NCI-H82 treated with DMSO at 0.1 percent for 48 hours (cell line): Measurements from ENCODE around the gene DAGLA.
A peak's percentile ranks its signal among the peaks of the same experiment; 100 is the strongest.

ENCODE experiments used
- DNase-seq: peaks from one replicate; lab custom pipeline; 2025; ENCODE audit not compliant: unreplicated experiment; lab: John Stamatoyannopoulos, UW

The DAGLA gene

DNA sequence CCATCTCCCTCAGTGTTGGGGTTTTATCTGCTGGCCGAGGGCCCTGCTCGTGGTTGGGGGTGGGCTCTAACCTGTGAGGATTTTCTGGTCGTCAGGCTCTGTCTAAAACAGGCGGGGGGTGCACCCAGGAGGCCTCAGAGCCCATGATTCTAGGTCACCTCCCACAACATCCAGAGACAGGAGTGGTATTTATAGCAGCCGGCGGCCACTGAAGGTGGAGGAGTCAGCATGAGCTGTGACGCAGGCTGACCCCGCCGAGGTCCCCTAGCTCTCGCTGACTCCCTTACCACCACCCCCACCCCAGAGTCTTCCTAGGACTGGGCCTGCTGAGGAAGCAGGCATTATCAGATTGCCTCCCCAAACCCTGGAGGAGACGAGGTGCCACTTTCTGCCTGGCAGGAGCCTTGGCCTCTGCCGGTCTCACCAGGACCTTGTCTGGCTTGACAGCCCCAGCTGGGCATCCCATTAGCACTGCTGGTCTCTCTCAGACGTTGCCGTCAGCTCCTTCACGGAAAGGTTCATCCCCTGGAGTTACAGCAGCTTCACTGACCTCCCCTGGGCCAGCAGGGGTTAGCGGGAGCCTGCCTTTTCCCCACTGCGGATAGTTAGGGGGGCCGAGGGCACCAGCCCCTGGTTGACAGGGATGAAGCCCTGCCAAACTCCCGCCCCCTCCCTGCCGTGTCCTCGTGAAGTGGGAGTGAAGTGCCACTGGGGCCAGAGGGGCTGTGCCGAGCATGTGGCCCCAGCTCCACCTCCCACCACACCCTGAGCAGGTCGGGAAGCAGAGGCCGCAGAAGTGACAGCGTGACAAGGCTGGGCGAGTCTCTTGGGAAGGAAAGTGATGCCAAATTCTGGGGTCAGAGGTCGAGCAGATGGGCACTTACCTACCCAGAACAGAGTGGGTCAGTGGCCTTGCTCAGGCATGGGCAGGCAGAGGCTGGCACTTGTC lies 26.5 kb downstream of the DAGLA start:
- DNase-seq = no peak

DNA sequence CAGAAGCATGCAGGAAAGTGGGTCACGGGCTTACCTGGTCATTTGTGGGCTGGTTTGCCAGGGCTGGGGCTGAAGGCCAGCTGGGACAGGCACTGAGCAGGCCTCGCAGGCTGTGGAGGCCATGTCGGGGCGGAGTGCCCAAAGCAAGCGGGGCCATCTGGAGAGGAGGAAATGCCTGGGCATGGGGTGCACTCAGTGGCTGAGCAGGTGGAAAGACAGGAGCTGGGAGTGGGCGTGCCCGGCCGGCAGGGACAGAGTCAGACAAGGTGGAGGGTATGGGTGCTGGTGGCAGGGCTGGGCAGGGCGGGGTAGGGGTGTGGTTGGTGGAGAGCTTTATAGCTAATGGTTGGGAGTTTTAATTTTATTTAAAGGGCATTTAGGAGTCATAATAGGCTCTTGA lies 27.4 kb downstream of the DAGLA start:
- DNase-seq = no peak

DNA sequence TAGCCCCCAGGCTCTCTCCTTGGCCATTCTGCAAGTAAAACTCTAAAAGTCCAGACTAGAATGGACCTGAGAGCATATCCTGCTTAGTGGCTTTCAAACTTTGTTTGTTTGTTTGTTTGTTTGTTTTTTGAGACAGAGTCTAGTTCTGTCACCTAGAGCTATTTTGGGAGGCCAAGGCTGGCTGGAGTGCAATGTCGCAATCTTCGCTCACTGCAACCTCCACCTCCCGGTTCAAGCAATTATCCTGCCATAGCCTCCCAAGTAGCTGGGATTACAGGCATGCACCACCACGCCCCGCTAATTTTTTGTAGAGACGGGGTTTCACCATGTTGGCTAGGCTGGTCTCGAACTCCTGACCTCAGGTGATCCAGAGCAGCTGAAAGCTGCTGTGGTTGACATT lies 28.9 kb downstream of the DAGLA start:
- DNase-seq = no peak

DNA sequence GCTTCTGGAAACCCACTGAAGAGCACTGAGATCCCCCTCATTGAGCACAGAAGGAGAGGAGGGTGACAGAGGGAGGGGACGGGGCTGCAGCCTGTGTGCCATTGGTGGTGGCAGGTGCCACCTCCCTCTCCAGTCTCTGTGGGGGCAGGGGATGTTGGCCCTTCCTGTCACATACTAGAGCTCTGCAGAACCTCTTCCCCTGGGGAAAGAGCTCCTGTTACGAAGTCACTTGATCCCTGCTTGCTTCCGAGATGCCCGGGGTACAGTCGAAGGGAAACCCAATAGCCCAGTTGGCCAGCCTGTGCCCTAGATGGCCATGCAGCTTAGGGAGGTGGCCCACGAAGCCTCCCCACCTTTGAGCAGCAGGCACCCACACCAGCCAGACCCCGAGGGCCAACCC lies 29.4 kb downstream of the DAGLA start:
- no peak for DNase-seq

DNA sequence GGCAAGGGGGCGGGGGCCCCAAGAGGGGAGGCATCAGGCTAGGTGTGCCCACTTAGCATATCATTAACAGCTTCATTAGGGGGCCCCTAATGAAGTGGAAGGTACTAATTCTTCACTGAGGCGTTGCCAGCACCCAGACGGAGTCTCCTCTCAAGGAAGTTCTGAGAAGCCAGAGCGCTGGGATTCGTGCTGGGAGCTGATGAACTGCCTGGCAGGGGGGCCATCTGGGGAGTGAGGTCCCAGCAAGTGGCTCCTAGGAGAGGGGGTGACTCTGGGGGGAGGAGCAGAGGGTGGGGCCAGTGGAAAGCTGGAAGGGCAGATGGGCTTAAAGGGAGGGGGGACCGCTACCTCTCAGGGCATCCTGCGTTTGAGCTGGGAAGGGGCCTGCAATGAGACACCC lies 29.8 kb downstream of the DAGLA start:
- no peak for DNase-seq

DNA sequence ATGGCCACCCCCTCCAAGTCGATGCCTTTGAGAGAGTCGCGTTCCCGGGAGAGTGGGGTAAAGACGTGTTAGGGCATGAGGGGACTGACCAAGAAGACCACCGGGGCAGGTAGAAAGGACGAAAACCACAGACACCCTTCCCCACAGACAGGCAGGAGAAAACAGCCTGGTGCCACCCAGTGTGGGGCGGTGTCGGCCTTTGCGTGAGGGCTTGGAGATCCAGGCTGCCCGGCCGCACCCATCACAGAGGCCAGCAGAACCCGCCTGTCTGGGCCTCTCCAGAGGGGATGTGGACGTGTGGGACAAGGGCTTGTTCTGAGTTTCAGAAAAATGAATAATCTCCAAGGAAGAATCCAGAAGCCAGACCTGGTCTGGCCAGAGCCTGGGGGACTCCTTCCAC lies 30.8 kb downstream of the DAGLA start:
- no peak for DNase-seq

DNA sequence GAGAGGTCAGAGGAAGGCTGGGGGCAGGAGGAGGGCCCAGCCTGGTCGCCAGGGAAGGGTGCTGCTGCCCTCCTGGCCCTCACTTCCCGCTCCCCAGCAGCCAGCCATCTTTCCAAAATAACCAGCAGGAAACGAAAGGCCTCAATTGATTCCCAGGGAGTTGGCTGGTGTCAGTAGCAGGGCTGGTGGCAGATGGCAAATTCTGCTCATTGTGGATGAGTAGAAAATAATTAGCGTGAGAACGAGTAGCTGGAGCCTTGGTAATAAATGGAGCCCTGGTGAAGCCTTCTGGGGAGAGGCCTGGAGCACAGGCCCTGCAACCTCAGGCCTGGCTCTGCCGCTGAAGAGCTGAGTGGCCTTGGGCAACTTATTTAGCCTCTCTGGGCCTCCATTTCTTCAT lies 31.3 kb downstream of the DAGLA start:
- DNase-seq = peak; percentile 44

DNA sequence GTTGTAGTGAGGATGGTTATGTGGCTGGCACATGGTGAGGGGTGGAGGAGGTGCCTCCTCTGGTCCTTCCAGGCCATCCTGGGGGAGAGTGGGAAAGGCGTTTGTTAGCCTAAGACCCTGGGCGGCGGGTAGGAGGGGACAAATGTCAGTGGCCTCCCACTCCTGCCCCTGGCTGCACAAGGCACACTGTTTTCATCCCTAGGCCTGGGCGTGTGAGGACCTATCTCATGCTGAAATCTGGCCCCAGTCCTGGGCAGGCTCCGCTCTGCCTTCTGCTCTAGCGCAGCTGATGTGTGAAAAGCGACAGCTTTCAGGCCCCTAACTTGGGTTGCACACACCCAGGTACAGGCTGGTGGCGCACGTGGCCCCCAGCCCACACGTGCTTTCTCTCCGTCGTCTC lies 32.1 kb downstream of the DAGLA start:
- DNase-seq = no peak

DNA sequence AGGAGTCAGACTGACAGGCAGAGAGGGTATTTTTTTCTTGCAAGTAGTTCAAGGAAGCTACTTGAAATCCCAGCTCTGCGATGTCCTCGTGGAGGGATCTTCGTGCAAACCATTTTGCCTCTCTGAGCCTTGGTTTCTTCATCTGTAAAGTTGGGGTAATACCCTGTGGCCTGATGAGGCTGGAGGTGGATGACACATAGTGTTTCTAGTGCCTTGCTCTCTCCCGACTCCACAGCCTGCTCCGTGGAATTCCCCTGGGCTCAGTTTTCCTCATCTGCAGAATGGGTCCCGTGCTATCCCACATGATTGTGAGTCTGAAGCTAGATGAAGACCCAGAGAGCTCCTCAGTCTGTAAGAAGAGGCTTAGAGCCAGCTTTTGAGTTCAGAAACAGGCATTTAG lies 32.7 kb downstream of the DAGLA start:
- no peak for DNase-seq

DNA sequence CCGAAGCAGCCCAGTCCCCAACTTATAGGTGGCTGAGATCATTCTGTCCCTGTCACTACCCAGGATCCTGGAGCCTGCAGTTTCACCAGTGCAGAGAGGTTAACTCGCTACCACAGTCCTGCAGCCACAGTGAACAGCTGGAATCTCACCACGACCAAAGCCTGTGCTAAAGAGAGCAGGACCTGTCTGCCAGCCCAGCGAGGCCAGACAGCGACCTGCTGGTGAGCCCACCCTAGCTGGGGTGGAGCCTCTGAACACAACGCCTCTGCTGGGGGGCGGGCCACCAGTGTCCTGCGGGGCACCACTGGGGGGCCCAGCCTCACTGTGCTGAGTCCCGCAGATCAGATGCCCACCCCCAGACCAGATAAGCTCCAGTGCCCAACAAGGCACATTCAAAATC lies 33.3 kb downstream of the DAGLA start:
- DNase-seq = no peak

DNA sequence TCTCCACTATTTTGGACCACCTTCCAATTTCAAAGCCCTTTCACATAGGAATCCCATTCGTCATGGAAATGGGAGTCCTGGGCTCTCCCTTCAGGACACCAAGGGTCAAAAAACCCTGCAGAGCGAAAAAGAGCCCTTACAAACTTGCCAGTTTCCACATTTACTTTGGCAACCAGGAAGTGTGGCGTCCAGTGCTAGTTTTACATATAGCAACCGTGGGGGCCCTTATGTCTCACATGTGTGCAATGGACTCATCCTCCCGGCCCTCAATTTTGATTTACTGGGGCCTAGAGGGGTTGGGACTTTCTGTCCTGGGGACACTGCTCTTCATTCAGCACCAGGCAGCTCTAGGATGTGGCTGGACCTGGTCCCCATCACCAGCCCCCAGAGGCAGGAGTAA lies 33.7 kb downstream of the DAGLA start:
- DNase-seq = no peak

DNA sequence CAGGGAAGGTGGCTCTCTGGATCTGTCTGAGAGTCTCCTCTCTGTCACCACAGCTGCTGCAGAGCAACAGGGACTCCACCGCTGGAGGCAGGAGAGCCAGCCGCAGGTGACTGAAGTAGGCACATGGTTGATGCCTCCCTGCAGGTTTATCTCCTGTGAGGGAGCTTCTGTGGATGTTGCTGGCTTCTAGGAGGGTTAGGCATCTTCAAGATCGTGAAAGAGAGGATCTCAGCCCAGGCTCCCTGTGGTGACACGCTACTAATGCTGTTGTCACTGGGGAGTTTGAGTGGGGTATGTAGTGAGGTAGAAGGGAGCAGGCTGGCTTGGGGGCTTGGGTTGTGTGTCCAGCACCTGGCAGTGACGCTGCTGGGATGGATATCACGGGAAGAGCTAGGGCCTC lies 34.1 kb downstream of the DAGLA start:
- no peak for DNase-seq

DNA sequence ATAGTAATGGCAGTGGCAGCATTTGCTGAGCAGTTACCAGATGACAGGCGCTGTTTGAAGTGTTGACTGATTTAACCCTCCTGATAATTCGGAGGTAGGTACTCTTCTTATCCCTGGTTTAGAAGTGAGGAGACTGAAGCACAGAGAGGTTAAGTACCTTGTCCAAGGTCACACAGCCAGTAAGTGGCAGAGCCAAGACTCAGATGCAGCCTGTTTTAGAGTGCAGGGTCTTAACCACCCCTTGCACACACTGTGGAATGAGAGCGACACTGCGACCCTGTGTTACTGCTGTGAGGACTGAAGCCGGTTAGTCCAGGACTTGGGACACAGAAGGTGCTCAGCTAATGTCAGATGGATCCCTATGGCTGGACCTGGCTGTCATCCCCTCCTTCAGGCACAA lies 34.7 kb downstream of the DAGLA start:
- no peak for DNase-seq

DNA sequence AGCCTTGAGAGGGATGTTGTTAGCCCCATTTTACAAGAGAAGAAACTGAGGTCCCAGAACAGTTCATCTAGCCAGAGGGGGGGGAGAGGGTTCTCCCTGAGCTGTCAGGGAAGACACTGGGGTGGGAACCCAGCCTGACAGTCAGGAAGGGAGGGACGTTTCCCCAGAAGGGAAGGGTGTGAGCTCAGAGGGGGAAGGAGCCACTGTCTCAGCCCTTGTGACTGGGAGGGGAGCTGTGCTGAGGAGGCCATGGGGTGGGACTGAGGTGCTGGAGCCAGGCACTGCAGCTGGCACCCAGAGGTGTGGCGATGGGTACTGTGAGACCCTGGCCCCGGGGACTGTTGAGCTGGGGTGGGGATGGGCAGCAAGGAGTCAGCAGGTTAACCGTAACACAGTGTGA lies 35.7 kb downstream of the DAGLA start:
- DNase-seq = no peak

DNA sequence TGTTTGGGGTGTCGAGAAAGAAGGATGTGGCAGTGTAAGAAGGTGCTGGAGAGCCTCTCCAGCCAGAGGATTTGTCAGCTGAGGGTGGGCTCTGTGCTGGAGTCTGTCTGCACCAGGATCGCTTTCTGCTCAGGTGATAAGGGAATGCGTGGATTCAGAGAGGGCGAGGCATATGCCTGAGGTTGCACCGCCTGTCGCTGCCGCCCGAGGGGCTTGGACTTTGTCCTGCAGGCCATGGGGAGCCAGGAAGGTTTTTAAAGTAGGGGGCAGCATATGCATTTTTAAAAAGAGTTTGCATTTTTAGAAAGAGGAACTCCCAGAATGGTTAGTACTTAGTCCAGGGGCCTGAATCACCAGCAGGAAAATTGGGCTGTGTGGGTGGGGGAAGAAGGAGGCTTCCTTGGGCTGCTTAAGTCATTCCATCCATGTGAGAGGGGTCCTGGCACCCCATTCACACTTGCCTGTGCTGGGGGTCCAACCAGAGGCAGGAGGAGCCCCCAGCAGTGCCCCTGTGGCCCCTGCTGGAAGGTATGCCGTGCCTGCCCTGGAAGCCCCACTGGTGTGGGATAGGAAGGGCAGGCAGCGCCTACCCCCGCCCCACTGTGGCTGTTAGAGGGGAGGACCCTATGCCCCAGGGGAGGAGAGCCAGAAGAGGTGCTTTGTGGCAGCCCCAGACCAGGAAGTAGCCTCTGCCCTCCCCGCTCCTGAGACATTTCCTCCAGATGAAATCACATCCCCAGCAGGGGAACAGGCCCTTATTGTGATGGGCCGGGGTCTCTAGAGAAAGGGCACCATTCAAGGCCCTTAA lies 36.5 kb downstream of the DAGLA start:
- DNase-seq = no peak

DNA sequence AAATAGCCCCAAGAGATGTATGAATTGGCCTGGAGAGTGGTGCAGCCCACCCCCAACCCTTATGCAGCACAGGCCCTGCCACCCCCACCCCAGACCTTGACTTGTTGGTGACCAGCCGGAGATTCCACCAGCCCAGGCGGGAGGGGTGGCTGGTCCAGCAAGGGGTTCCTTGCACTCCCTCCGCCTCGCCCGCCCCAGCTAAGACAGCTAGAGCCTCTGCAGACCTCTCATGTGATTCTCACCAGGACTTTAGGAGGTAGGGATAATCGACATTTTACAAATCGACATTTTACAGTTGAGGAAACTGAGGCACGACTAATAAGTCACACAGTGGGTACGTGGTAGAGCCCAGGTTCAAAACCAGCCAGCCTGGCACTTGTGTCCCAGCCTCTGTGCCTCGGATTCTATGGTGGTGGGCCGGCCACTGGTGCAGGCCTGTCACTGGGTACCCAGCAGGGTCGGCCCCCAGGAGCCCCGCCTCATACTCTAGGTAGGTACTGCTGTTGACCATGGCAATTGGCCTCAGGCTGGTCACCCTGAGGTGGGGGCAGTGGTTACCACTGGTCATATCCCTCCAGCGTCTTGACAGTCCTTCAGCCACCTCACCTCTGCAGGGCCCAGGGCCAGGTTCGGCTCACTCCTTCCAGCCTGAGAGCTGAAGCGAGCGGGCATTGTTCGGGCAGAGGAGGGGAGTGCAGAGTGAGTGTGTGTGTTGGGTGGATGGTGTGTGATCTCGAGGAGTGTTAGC lies 37.3 kb downstream of the DAGLA start:
- DNase-seq = no peak

DNA sequence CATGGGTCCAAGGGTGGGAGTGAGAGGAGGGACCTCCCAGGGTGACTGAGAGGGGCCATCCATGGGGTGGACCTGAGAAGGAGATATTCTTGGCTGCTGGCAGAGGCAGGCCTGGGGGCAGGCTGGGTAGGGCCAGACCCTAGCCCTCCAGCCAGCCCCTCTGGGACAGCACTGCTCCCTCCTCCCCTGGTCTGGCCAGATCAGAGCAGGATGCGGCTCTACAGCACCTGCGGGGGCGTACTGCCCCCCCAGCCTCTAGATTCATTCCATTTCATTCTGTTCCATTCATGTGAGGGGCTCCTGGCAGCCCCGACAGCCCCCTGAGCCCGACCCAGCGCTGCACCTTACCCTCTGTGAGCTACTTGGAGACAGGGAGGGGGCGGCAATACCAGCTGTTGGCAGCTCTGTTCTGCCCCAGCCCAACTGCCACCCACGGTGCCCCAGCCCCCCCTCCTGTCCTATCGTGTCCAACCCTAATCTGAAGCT lies 37.9 kb downstream of the DAGLA start:
- no peak for DNase-seq

DNA sequence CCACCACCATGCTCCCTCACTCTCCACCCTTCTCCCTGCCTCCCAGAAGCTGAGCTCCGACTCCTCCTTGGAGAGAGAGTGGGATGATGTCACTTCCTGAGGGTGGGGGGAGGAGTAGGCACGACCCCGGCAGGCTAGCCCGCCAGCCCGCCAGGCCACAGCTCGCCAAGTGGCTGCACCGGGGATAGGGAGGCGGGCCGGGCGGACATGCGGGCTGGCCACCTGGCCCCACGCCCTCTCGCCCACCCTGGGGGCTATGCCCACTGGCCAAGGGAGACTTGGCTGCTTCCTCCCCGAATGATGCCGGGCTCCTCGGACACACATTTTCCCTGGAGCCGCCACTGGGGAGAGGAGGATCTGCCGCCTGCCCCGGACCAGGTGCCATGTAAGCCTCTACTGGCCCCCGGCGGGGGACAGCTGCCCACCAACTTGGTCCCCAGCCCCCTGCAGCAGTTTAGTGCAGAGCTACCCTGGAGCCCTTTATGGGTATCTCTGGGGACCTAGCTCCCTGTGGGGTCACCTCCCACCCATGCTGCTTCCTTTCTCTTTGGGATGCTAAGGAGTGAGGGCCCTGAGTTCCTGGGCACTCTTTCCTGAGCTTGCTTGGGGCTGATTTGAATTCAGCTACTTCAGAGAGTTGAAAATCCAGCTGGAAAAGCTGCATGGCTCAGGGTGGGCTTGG lies 38.6 kb downstream of the DAGLA start:
- peak; percentile 7 for DNase-seq

DNA sequence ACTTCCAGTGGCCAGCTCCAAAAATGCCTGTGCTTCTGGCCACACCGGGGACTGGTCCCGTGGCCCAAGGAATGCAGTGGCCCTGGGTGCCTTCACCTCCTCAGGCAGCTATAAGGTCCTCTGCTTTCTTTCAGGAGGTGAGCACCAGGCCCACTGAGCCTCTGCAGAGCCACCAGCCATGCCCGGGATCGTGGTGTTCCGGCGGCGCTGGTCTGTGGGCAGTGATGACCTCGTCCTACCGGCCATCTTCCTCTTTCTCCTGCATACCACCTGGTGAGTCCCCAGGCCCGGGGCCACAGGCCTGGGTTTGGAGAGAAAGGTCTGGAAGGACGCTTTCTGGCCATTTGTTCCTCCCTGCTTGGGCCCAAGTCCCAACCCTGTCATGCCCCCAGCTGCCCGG lies 39.8 kb downstream of the DAGLA start:
- no peak for DNase-seq

DNA sequence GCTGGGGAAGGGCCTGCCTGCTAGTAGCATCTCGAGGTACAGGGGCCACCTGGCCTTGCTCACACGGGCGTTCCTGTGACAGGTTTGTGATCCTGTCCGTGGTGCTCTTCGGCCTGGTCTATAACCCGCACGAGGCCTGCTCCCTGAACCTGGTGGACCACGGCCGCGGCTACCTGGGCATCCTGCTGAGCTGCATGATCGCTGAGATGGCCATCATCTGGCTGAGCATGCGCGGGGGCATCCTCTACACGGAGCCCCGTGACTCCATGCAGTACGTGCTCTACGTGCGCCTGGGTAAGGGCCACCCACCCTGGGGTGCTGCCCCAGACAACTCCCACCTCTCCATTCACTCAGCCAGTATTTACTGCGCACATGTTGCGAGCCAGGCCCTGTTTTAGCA lies 40.4 kb downstream of the DAGLA start:
- no peak for DNase-seq

DNA sequence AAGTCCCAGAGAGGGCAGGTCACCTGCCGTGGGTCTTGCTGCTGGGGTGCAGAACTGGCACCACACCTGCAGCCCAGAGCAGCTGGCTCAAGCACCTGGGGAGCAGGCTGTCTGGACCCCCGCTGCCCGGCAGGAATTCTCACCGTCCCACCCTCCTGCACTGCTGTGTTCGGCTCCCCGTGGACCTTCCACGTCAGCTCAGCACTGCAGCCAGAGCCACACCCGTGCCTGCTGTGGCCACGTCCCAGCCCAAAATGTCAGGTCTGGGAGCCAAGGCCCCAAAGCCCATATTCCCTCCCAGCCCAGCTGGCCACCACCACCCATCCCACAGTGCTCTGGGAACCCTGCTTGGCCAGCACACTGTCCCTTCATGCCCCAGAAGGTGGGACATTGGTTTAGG lies 44.2 kb downstream of the DAGLA start:
- no peak for DNase-seq
